Panc1 (cell line): ENCODE results near the gene WDR47.
"Not testable (repeated sequence)": the region's sequence is repeated elsewhere in the genome, so short reads cannot be mapped to it uniquely, and the experiment has no call there.

Source experiments
- POLR2AphosphoS5 ChIP-seq: IDR thresholded peaks from 2 replicates; pipeline ENCODE4 v1.6.1; 2012; ENCODE audit warnings: mild to moderate bottlenecking, low read depth, low read length, moderate library complexity
- SIN3A ChIP-seq: IDR thresholded peaks from 2 replicates; pipeline ENCODE4 v1.6.1; 2012; ENCODE audit warnings: low read depth, mild to moderate bottlenecking, low read length, moderate library complexity, borderline replicate concordance; ENCODE audit not compliant: insufficient read depth
- TCF7L2 ChIP-seq: IDR thresholded peaks from 2 replicates; pipeline ENCODE4 v1.6.1; 2011; ENCODE audit warnings: mild to moderate bottlenecking, low read depth, low read length, inconsistent platforms
- TF ChIP-seq, protein P1 (sequence below): fragments of 450-650 bp; IDR thresholded peaks from 2 replicates; pipeline ENCODE4 v1.5.1; 2017; ENCODE audit warnings: mild to moderate bottlenecking
- TF ChIP-seq, protein P2 (sequence below), 2 experiments: IDR thresholded peaks; 2 replicates each; pipeline ENCODE4 v1.6.1; 2011 to 2012; ENCODE audit warnings: low read depth in 2 of 2, control low read depth in 1 of 2, low read length in 1 of 2, mild to moderate bottlenecking in 1 of 2, moderate library complexity in 1 of 2; ENCODE audit not compliant: insufficient read depth in 1 of 2

DNA sequence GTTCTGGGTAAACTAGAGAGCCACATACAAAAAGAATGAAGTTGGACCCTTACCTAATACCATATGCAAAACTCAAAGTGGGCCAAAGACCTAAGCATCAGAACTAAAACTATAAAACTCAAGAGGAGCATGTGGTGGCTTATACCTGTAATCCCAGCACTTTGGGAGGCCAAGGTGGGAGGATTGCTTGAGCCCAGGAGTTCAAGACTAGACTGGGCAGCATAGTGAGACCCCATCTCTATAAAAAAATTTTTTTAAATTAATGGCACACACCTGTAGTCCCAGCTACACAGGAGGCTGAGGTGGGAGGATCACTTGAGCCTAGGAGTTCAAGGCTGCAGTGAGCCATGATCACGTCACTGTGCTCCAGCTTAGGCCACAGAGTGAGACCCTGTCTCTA lies 114.3 kb downstream of the WDR47 start:
- TF ChIP-seq POLR2AphosphoS5, TCF7L2, SIN3A: not testable (repeated sequence)
- TF ChIP-seq, protein P1, sequence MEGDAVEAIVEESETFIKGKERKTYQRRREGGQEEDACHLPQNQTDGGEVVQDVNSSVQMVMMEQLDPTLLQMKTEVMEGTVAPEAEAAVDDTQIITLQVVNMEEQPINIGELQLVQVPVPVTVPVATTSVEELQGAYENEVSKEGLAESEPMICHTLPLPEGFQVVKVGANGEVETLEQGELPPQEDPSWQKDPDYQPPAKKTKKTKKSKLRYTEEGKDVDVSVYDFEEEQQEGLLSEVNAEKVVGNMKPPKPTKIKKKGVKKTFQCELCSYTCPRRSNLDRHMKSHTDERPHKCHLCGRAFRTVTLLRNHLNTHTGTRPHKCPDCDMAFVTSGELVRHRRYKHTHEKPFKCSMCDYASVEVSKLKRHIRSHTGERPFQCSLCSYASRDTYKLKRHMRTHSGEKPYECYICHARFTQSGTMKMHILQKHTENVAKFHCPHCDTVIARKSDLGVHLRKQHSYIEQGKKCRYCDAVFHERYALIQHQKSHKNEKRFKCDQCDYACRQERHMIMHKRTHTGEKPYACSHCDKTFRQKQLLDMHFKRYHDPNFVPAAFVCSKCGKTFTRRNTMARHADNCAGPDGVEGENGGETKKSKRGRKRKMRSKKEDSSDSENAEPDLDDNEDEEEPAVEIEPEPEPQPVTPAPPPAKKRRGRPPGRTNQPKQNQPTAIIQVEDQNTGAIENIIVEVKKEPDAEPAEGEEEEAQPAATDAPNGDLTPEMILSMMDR, result not testable (repeated sequence)
- TF ChIP-seq, protein P2, sequence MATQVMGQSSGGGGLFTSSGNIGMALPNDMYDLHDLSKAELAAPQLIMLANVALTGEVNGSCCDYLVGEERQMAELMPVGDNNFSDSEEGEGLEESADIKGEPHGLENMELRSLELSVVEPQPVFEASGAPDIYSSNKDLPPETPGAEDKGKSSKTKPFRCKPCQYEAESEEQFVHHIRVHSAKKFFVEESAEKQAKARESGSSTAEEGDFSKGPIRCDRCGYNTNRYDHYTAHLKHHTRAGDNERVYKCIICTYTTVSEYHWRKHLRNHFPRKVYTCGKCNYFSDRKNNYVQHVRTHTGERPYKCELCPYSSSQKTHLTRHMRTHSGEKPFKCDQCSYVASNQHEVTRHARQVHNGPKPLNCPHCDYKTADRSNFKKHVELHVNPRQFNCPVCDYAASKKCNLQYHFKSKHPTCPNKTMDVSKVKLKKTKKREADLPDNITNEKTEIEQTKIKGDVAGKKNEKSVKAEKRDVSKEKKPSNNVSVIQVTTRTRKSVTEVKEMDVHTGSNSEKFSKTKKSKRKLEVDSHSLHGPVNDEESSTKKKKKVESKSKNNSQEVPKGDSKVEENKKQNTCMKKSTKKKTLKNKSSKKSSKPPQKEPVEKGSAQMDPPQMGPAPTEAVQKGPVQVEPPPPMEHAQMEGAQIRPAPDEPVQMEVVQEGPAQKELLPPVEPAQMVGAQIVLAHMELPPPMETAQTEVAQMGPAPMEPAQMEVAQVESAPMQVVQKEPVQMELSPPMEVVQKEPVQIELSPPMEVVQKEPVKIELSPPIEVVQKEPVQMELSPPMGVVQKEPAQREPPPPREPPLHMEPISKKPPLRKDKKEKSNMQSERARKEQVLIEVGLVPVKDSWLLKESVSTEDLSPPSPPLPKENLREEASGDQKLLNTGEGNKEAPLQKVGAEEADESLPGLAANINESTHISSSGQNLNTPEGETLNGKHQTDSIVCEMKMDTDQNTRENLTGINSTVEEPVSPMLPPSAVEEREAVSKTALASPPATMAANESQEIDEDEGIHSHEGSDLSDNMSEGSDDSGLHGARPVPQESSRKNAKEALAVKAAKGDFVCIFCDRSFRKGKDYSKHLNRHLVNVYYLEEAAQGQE (IDR thresholded peaks at IDR 0.05; ENCODE audit: insufficient read depth in 1 of 2, low read depth in 2 of 2, low read length in 1 of 2), result not testable (repeated sequence)
